HG02588 (cell line): Measurements from ENCODE around the gene C2orf92.
"Not testable (repeated sequence)": the region's sequence is repeated elsewhere in the genome, so short reads cannot be mapped to it uniquely, and the experiment has no call there.

Source experiments
- ATAC-seq: cut with Tn5 transposase; IDR thresholded peaks from one replicate; pipeline ENCODE4 v1.9.1; 2021; ENCODE audit warnings: mild to moderate bottlenecking, moderate library complexity; ENCODE audit not compliant: unreplicated experiment

C2orf92 gene

DNA sequence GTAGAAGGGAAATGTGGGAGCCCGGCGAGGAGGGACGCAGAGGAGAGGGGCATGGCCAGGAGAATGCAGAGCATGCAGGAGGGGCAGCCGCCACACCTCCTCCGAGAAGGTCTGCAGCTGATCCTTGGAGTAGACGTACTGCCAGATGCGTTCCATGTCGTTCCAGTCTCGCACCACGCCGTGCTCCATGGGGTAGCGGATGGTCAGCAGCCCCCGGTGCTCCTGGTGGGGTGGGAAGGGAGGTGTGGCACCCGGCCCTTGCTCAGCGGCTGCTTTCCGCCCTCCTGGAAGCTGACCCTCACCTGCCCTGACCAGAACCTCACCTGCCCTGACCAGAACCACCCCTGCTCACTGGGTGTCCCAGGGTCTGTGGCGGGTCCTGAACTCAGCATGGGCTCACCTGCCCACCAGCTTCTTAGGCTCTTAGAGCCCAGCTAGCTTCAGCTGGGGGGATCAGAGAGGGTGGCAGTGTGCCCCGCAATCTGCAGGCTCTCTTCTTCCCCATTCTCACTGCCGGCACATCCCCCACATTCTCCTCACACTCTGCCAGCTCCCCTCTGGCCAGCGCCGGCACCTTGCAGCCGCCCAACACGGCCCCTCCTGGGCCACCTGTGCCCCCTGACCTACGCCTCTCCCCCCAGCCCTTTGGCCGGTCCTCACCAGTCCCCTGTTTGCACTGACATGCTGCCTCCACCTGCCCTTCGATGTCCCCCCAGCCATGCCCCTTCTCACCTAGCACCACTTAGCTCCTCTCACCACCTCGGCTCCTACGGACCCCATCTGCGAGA, 10.1 kb upstream of the C2orf92 start:
- no peak for ATAC-seq

DNA sequence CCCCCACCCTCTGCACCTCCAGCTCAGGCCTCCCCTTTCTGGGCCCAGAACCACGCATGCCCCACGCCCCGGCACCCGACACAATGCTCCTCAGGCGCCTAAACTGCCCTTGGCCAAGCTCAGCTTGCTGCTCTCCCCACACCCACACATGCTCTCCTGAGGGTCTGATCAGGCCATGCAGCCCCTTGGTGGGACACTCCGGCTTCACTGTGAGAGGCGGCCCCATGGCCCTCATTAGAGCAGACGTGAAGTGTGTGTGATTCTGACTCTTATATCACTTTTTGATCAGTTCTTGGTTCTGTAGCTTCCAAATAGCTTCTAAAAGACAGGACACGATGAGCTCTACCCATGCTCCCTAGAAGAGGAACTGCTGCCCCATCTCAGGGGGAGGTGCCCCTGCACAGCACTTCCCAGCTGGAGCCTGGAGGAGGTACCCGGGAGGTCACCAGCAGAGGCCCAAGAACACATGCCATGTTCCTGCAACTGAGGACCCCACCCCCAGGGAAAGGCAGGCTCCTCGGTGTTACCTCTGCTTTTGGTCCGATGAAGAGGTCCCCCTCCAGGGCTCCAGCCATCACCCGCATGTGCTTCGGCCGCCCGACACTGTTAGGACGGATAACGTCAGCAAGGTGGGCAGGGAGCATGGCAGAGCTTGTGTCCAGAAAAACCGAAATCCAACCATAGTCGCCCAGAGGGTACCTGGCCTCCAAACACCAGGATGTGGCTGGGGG, 9.3 kb upstream of the C2orf92 start:
- no peak for ATAC-seq

DNA sequence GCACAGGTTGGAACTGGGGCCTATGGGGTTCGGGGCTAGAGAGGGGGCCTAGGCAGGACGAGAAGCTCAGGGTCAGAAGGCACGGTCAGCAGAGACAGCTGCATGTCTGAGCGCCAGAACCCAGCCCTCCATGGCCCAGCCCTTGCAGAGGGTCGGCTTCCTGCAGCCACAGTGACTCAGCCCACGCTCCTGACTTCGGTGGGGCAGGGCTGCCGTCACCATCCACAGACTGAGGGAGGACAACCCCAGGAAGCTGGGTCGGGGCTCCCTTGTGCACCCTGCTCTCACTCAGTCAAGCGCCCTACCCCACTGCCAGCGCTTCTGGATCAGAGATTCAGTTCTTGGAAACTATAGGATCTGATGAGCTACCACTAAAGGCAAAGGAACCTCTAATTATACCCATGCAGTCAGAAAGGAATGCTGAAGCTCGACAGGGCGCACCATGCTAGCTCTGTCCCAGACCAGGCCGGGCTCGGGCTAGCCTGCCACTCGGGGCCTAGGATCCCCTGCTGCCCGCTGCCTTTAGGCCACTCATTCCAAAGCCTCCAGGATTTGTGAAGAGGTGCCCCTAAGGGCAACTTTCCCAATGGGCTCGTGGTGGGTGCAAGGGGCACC, 8.6 kb upstream of the C2orf92 start:
- no peak for ATAC-seq

DNA sequence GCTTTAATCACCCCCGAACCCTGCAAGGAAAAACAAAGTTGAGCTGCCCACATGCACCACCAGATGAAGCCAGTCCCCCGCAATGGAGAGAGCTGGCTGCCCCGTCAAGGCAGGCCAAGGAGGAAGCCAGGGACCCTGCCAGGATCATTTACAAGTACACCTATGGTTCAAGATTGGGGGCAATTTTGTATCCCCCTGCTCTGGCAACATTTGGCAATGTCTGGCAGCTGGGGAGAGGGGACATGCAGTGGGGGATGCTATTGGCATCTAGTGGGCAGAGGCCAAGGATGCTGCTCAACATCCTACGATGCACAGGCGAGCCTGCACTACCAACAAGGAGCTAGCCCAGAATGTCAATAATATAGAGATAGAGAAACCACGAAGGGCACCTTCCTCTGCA, 7.6 kb upstream of the C2orf92 start:
- ATAC-seq, result no peak

DNA sequence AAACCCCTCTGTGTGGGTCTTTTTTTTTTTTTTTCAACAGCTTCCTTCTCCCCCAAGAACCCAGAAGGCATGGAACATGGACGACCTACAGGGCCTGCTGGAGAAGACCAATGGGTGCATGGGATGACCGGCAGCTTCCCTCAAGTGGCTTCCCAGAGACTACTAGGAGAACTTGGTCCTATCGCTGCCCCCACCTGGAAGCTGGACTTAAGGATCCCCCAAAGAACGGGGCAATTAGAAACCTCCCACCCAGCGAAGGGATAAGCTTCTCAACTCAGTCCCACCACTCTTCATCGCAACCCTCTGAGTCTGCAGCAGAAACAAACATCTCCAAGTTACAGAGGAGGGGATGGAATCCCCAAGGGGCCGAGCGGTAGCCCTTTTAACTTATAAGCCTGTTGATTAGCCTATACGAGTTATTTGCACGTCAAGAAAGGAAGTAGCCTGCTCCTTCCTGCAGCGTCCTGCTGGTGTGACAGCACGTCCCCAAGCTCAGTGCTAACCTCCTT, 7.1 kb upstream of the C2orf92 start:
- ATAC-seq, result no peak

DNA sequence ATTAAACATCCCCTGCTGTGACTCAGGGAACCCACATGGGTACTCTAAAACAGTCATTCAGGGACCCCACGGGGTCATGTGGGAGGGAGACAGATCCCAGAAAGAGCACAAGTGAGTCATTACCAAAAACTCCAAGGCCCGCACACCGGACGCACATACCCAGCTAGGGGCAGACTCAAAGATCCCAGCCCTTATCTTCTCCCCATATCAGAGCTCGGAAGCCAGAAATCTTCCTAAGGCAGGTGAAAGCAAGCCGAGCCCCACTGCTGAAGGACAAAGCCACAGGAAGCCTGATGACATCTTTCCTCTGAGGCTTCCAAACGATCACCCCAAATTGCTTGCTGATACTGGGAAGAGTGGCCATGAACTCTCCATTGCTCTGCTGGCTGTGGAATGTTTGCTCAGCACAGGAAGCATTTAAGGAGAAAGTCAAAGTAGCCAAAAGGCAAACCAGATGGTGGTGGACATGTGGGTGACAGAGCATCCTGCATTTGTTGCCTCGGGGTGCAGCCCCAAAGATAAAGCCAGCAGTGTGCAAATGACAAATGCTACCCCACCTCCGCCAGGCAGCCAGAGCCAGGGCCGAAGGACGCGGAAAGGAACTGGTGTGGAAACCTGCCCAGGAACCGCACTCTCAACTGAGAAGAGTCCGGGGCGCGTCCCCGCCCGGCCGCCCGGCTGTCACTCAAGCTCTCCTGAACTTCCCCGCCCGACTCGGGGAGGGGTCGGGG, 6.5 kb upstream of the C2orf92 start:
- ATAC-seq, result peak; percentile 44

DNA sequence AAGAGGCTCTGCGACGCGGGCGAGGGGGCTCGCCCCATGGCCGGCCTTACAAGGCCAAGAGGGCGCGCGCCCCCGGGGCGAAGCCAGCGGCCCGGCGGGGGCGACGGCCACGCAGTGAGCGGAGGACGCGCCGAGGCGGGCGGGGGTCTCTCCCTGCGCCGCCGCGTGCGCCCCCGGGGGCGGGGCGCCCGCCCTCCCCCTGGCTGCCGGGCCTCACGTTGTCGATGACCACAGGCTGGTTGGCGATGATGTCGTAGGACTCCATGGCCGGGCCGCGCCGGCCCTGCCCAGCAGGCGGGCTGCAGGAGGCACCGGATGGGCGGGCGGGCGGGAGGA, 5.9 kb upstream of the C2orf92 start:
- ATAC-seq, result no peak

DNA sequence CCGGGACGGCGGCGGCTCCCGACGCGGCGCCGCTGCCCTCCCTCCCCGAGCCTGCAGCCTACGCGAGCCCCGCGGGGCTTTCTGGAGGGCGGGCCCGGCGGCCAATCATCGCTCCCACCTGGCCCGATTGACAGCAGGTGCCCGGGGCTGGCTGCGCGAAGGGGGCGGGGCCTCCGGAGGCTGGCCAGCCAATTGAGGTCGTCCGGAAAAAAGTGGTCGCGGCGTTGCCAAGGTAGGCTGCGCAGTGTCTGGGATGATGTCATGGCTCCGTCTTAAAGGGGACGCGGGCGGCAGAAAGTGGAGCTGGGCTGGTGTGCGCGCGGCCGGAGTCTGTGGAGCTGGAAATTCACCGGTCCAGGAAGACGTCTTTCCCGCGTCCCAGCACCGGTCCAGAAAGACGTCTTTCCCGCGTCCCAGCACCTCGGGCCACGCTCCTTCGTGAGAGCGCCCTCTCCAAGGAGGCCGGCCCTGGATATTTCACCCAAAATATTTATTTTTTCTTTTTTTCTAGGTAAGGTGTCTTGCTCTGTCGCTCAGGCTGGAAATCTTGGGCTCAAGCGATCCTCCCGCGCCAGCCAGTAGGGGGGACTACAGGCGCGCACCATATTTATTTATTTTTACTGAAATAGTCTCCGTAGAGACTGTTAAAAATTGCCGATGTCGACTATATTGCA, 5.4 kb upstream of the C2orf92 start, which contains the start of gene ACTR1B:
ACTR1B (minus strand) TSS at position 83 of the 674 bp plus-strand sequence. CDS start 154 bp downstream, outside the sequence.
- ATAC-seq, result peak; percentile 88

DNA sequence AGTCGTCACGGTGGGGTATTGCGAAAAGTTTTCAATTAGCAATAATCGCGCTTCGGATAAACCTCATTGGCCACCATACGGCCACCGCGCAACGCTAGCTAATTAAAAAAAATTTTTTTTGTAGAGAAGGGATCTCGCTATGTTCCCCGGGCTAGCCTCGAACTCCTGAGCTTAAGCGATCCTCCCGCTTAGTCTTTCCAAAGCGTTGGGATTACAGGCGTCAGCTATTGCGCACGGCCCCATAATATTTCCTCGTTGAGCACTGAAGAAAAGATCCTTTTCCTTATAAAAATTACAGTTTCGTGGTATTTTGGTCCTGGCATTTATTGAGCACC, 4.9 kb upstream of the C2orf92 start:
- no peak for ATAC-seq

DNA sequence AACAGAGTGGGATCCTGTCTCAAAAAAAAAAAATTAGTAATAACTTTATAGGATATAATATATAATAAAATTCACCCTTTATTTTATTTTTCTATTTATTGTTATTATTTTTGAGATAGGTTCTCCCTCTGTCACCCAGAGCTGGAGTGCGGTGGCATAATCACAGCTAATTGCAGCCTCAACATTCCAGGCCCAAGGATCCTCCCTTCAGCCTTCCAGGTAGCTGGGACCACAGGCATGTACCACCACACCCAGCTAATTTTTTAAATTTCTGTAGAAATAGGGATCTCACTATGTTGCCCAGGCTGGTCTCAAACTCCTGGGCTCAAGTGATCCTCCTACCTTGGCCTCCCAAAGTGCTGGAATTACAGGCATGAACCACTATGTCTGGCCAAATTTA, 958 bp downstream of the C2orf92 start:
- ATAC-seq, result no peak

DNA sequence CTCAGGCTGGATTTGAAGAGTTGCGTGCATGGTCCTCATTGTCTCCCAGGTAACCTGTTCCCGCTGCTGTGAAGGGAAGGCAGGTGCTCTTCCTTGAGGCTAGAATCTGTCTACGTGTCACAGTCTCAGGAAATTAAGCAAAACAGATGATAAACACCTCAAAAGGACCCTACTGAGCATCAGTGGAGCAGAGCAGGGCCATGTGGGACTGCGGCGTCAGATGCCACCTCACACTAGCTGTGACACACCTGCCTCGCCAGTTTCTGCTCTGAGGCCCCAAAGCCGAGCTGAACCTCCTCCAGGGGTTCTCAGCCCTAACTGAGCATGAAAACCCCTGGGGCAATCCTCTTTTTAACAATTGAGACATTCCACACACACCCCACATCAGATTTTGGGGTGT, 2.0 kb downstream of the C2orf92 start:
- ATAC-seq, result no peak

DNA sequence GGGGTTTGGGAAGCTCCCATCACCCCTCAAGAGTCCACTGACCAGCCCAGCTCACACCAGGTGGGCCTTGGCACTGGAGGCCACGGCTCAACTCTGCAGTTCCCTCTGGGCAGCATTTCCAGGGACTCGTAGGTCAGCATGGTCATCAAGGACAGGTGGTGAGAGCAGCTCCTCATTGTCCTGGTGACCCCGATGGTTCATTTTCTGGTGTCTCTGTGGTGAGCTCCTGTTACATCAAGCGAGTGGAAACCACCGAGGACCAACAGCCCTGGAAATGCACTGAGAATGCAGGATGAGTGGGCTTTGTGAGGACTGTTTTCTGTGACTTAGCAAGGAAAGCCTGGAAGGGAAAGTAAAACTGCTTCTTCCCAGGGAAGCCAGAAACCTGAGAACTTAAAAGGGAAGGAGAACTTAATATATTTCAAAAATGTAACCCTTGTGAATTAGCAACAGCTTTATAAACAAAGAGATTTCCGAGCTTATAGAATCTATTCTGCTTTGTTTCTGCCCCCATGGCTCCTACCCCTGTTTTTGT, 3.2 kb downstream of the C2orf92 start:
- ATAC-seq, result not testable (repeated sequence)

DNA sequence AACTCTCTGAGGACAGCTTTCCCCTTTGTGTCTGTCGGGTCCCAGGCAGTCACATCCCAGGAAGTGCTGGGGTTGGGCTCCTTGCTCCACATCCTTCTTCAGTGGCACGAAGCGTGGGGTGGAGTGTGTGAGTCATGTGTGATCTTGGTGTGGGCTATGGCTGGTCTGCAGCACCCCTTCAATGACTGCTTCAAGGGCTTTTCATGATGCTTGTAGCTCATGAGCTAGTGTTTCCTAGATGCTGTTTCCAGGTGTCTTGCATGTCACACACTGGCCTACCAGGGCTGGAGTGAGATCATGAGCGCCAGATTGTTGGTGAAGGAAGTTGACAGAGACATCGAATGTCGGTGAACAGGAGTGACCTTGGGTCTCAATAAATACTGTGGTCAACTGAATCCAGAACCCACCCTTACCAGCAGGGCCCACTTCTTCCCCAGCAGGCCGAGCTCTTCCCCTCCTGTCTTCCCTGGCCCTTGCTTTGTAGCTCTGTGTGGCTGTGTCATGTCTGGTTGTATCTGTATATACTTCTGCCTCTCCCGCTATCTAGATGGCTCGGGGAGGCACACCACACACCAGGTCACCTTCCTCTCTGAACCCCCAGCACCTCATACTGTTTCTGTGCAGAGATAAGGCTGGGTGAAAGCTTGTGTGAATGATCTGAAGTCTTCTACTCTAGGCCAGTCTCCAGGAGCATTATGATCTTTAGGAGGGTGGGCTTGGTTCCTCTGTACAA, 3.8 kb downstream of the C2orf92 start:
- ATAC-seq, result no peak

DNA sequence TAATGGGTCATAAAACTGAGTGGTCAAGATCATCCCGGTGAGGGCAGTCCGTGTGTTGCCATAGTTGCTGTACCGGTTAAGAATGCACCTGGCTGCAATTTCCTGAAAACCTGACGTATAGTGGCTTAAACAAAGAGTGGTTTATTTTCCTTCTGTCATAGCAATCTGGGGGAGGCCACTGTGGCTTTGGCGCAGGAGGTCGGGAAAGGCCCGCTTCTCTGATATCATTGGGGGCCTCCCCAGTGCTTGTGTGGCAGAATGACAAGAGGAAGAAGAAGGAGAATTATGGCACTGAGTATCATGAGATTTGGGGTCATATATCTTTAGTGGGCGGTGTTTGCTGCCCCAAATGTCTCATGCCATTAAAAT, 4.4 kb downstream of the C2orf92 start:
- ATAC-seq, result no peak

DNA sequence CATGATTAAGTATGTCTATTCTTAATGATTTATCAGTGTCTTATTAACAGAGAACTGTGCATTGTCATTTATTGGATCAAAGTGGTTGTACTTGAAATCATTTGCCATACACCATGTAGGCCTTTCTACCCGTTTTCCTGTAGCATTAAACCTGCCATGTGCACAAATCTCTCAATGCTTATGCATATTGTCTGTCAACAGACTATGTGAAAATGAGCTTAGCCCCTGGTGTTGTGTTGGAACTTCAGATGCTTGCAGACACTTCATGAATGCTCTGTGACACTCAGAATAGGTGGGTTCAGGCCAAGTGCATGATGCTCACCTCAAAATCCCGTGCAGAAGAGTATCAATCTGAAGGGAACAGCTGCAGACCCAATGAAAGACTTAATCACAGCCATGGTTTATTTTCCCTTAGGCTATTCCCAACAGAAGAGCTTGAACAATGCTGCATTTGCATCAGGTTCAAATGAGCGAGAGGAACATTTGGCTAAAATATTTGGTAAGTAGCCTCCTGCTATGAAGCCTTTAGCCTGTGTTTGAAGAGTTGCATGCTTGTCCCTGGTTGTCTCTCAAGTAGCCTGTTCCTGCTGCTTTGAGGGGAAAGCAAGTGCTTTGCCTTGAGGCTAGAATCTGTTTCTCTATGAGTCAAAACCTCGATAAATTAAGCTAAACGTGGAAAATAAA, 6.1 kb downstream of the C2orf92 start:
- no peak for ATAC-seq

DNA sequence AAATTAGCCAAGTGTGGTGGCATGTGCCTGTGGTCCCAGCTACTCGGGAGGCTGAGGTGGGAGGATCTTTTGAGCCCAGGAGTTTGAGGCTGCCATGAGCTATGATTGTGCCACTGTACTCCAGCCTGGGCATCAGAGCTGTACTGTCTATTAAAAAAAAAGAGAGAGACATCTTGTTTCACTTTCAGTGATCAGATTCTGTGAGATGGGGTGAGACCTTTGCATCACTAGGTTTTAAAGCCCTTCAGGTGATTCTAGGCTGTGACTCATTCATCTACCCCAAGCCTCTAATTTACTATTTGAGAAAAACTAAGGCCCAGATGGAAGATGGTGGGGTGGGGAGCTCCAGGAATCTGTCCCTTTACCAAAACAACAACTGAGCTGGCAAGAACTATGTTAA, 7.1 kb downstream of the C2orf92 start:
- ATAC-seq, result no peak

DNA sequence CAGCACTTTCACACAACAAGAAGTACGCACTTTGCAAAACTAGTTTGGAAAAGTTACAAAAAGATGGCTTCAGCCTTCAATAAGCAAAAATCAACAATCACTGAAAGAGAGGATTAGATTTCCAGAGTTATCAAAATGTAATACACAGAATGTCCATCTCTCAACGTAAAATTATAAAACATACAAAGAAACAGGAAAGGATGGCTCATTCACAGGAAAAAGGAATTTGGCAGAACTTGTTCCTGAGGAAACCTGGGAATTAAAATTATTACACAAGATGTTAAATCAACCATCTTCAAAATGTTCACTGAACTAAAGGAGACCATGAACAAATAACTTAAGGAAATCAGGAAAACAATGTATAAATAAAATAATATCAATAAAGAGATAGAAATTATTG, 8.0 kb downstream of the C2orf92 start:
- no peak for ATAC-seq

DNA sequence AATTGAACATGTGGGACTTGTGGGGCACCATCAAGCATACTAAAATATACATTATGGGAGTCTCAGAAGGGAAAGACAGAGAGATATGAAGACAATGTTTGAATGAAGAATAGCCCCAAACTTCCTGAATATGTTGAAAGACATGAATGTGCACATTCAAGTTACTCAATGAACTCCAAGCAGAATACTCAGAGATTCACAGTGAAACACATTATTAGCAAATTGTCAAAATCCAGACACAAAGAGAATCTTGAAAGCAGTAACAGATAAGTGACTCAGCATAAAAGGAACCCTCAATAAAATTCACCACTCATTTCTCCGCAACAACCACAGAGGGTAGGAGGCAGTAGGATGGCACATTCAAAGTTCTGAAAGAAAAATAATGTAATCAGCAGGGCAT, 8.8 kb downstream of the C2orf92 start:
- no peak for ATAC-seq

DNA sequence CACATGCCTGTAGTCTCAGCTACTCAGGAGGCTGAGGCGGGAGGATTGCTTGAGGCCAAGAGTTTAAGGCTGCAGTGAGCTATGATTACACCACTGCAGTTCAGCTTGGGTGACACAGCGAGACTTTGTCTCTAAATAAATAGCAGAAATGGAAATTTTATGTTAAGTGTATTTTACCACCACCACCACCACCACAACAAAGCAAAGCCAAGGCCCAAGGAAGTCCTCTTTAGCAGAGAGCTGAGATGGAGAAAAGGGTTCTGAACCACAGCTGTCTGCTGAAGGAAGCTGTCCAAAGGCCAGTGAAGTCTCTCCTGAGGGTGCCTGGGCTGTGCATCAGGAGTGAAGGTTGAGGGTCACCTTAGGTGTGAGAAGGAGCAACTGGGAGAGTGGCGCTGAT, 17.7 kb downstream of the C2orf92 start:
- ATAC-seq, result not testable (repeated sequence)
